CD14-positive monocyte (primary cell): ENCODE results near the gene MRPL41. TPM values are rescaled to one million over a fixed set of nuclear protein-coding genes. Genes with fewer than 3 reads are reported as not detected.

Experiments
- DNase-seq, 3 donors: peaks; one replicate each; pipeline ENCODE4 v3.0.0-alpha.2; 2011 to 2022
- H2AFZ ChIP-seq: 2 replicates; pipeline ENCODE4 v1.6.0; 2012; ENCODE audit warnings: mild to moderate bottlenecking, low read depth, low read length, inconsistent platforms; ENCODE audit not compliant: insufficient read depth, poor library complexity, severe bottlenecking
- H3K27ac ChIP-seq, 2 donors: 1 replicate in 1 of 2; 2 replicates in 1 of 2; pipeline ENCODE4 v1.5.1; 2012 to 2013; ENCODE audit warnings: low read length in 2 of 2, control low read depth in 1 of 2, inconsistent platforms in 1 of 2, low read depth in 1 of 2, mild to moderate bottlenecking in 1 of 2
- H3K27me3 ChIP-seq, 2 donors: one replicate each; pipeline versions ENCODE4 v1.6.0 to v1.6.1; 2011 to 2013; ENCODE audit warnings: low read length in 2 of 2; ENCODE audit not compliant: control insufficient read depth in 2 of 2, insufficient read depth in 2 of 2
- H3K36me3 ChIP-seq, 2 donors: replicated peaks in 1 of 2; 1 replicate in 1 of 2; 2 replicates in 1 of 2; pipeline versions ENCODE4 v1.5.1 to v1.6.1; 2012 to 2013; ENCODE audit warnings: low read length in 2 of 2, control low read depth in 1 of 2, inconsistent platforms in 1 of 2, mild to moderate bottlenecking in 1 of 2; ENCODE audit not compliant: insufficient read depth in 2 of 2, control insufficient read depth in 1 of 2
- H3K4me1 ChIP-seq, 2 donors: 1 replicate in 1 of 2; 2 replicates in 1 of 2; pipeline versions ENCODE4 v1.5.1 to v1.6.1; 2012 to 2013; ENCODE audit warnings: low read length in 2 of 2, control low read depth in 1 of 2, inconsistent platforms in 1 of 2, mild to moderate bottlenecking in 1 of 2, moderate library complexity in 1 of 2; ENCODE audit not compliant: insufficient read depth in 2 of 2, control insufficient read depth in 1 of 2
- H3K4me2 ChIP-seq: replicated peaks from 2 replicates; pipeline ENCODE3; 2012; ENCODE audit warnings: low read length, moderate library complexity, mild to moderate bottlenecking; ENCODE audit not compliant: poor library complexity, severe bottlenecking; ENCODE audit errors: extremely low read depth
- H3K4me3 ChIP-seq, 3 experiments: fragments of 200-600 bp in 1 of 3; sonication (generic) in 1 of 3; replicated peaks in 1 of 3; 1 replicate in 2 of 3; 2 replicates in 1 of 3; pipeline ENCODE4 v1.5.1; 2011 to 2013; ENCODE audit warnings: low read length in 3 of 3, mild to moderate bottlenecking in 3 of 3, control low read depth in 2 of 3, low read depth in 2 of 3, inconsistent platforms in 1 of 3, moderate library complexity in 1 of 3
- H3K79me2 ChIP-seq: 2 replicates; pipeline ENCODE4 v1.6.0; 2012; ENCODE audit warnings: mild to moderate bottlenecking, control low read depth, inconsistent platforms, low read length, moderate library complexity; ENCODE audit not compliant: insufficient read depth
- H3K9ac ChIP-seq: 2 replicates; pipeline ENCODE4 v1.6.0; 2017; ENCODE audit warnings: low read length, mild to moderate bottlenecking; ENCODE audit not compliant: insufficient read depth, poor library complexity, severe bottlenecking
- H3K9me3 ChIP-seq, 2 donors: replicated peaks in 1 of 2; 1 replicate in 1 of 2; 2 replicates in 1 of 2; pipeline versions ENCODE4 v1.5.1 to v1.6.1; 2012 to 2013; ENCODE audit warnings: low read length in 2 of 2, control low read depth in 1 of 2; ENCODE audit not compliant: control insufficient read depth in 1 of 2, insufficient read depth in 1 of 2
- H4K20me1 ChIP-seq: 2 replicates; pipeline ENCODE4 v1.6.0; 2012; ENCODE audit warnings: mild to moderate bottlenecking, low read length, control low read depth, moderate library complexity; ENCODE audit not compliant: insufficient read depth
- H3K27ac Mint-ChIP-seq, 7 donors: one replicate each; pipeline ENCODE4 v1.8.0; 2020; ENCODE audit warnings: mild to moderate bottlenecking in 7 of 7, mixed read lengths in 7 of 7, moderate library complexity in 6 of 7, inconsistent platforms in 2 of 7
- H3K27me3 Mint-ChIP-seq, 3 donors: one replicate each; pipeline ENCODE4 v1.8.0; 2021 to 2022; ENCODE audit warnings: low read depth in 3 of 3, mild to moderate bottlenecking in 3 of 3, mixed read lengths in 3 of 3, moderate library complexity in 3 of 3, inconsistent platforms in 1 of 3
- H3K36me3 Mint-ChIP-seq, 2 donors: one replicate each; pipeline ENCODE4 v1.8.0; 2020; ENCODE audit warnings: mixed read lengths in 2 of 2, inconsistent platforms in 1 of 2, mild to moderate bottlenecking in 1 of 2
- H3K4me1 Mint-ChIP-seq: one replicate; pipeline ENCODE4 v1.8.0; 2020; ENCODE audit warnings: mild to moderate bottlenecking, mixed read lengths
- H3K4me3 Mint-ChIP-seq, 2 donors: one replicate each; pipeline ENCODE4 v1.8.0; 2020; ENCODE audit warnings: mild to moderate bottlenecking in 2 of 2, mixed read lengths in 2 of 2, moderate library complexity in 1 of 2
- H3K9me3 Mint-ChIP-seq, 7 donors: one replicate each; pipeline ENCODE4 v1.8.0; 2020 to 2022; ENCODE audit warnings: mixed read lengths in 7 of 7, mild to moderate bottlenecking in 6 of 7, moderate library complexity in 6 of 7, inconsistent platforms in 2 of 7
- WGBS: methylation state at CpG from one replicate; pipeline ENCODE4 v1.1.5; 2013; ENCODE audit warnings: missing lambda C conversion rate; ENCODE audit not compliant: insufficient coverage; 5-methylcytosine and 5-hydroxymethylcytosine counted together
- intact Hi-C, 2 donors: fragments of 100-400 bp; cut with micrococcal nuclease; formaldehyde crosslinking; loops; one replicate each; pipeline versions ENCODE4 v1.15.0 to v1.15.1; 2023
- polyA plus RNA-seq, 3 donors: library from polyadenylated mRNA; depleted of rRNA in 1 of 3; unstranded in 2 of 3; stranded (reverse) in 1 of 3; fragments of 300-500 nt in 2 of 3; fragments of >200 nt in 1 of 3; fragmentation: Illumina TruSeq in 2 of 3; gene quantifications; 1 replicate in 2 of 3; 2 replicates in 1 of 3; pipeline ENCODE4 v1.2.3, GENCODE V29; 2012 to 2021
- TF ChIP-seq, protein P1 (sequence below): fragments of 200-600 bp; IDR thresholded peaks from one replicate; pipeline ENCODE4 v1.8.0; 2022; ENCODE audit warnings: antibody characterized with exemption, mild to moderate bottlenecking

Gene MRPL41
- polyA plus RNA-seq, 3 donors = 17.3 to 49.4 (median 33.2) TPM

DNA sequence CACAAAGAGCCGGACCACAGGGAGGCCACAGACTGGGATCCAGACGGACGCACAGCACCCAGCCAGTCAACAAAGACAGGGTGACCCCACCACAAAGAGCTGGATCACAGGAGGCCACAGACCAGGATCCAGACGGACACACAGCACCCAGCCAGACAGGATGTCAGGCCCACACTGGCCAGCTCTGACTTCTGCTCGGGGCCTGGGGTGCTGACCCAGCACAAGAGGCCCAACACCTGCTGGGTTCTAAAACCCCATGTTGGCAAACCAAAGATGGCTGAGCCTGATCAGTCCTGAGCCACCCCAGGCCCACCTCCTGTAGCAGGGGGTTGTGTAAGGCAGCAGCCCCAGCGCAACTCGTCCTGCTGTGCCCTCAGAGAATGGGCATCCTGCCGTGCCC is 32.3 kb downstream of the MRPL41 start:
- no peak for DNase-seq
- Mint-ChIP-seq H3K9me3 (no peaks in the 10 kb centered on the region), H3K27ac (no peak overlapping the region), H3K4me1 (peaks cover 5% of the 10 kb centered on the region), H3K36me3 (peaks cover 50 to 61% of the 10 kb centered on the region in 2 donors), H3K27me3 (peaks cover 0 to 2% (median 2%) of the 10 kb centered on the region in 3 donors), H3K4me3 (no peak overlapping the region)
- H3K36me3 ChIP-seq = peaks cover 30 to 50% of the 10 kb centered on the region in 2 donors
- H3K9ac ChIP-seq = no peak overlapping the region
- peaks cover 4% of the 10 kb centered on the region for H3K79me2 ChIP-seq
- H3K27me3 ChIP-seq = no peaks in the 10 kb centered on the region
- 89% methylated on average over 6 of the region's 8 CpGs for WGBS
- no peak overlapping the region for H3K4me2 ChIP-seq
- no peak overlapping the region for H3K27ac ChIP-seq
- no peaks in the 10 kb centered on the region for H3K9me3 ChIP-seq
- intact Hi-C loops = no loop called here
- H3K4me1 ChIP-seq = peaks cover 5 to 6% of the 10 kb centered on the region in 2 donors
- no peak overlapping the region for H3K4me3 ChIP-seq
- H2AFZ ChIP-seq = no peak overlapping the region
- peaks cover 1% of the 10 kb centered on the region for H4K20me1 ChIP-seq
- TF ChIP-seq, protein P1, sequence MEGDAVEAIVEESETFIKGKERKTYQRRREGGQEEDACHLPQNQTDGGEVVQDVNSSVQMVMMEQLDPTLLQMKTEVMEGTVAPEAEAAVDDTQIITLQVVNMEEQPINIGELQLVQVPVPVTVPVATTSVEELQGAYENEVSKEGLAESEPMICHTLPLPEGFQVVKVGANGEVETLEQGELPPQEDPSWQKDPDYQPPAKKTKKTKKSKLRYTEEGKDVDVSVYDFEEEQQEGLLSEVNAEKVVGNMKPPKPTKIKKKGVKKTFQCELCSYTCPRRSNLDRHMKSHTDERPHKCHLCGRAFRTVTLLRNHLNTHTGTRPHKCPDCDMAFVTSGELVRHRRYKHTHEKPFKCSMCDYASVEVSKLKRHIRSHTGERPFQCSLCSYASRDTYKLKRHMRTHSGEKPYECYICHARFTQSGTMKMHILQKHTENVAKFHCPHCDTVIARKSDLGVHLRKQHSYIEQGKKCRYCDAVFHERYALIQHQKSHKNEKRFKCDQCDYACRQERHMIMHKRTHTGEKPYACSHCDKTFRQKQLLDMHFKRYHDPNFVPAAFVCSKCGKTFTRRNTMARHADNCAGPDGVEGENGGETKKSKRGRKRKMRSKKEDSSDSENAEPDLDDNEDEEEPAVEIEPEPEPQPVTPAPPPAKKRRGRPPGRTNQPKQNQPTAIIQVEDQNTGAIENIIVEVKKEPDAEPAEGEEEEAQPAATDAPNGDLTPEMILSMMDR = no peak

DNA sequence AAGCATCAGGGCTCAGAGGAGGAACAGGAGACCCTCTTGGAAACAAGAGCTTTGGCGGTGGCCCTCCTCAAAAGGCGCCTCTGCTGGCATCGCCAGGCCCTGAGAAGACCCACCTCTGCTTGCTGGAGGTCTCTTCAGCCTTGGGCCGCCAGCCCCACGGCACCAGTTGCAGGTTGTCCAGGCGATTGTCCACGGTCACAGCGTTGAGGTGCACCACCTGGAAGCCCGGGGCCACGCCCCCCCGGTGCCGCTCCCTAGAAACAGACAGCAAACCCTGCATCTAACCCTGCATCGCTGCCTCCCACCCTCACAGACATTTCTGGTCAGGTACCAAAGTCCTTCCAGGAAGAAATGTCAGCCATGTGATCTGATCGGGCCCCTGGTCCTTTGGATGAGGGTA is 35.2 kb downstream of the MRPL41 start:
- no peak overlapping the region for H3K27ac Mint-ChIP-seq
- Histone ChIP-seq H3K4me1 (peaks cover 17 to 22% of the 10 kb centered on the region in 2 donors), H3K27ac (no peak overlapping the region), H3K27me3 (no peaks in the 10 kb centered on the region), H3K36me3 (peaks cover 30 to 50% of the 10 kb centered on the region in 2 donors), H3K4me3 (no peak overlapping the region), H3K79me2 (peaks cover 13% of the 10 kb centered on the region), H3K9me3 (no peaks in the 10 kb centered on the region), H4K20me1 (peaks cover 8% of the 10 kb centered on the region), H3K4me2 (no peak overlapping the region), H3K9ac (no peak overlapping the region), H2AFZ (no peak overlapping the region)
- peaks cover 47 to 57% of the 10 kb centered on the region in 2 donors for H3K36me3 Mint-ChIP-seq
- H3K9me3 Mint-ChIP-seq = peaks cover 0 to 2% (median 0%) of the 10 kb centered on the region in 7 donors
- peaks cover 12% of the 10 kb centered on the region for H3K4me1 Mint-ChIP-seq
- 97% methylated on average over 13 of the region's 14 CpGs for WGBS
- H3K27me3 Mint-ChIP-seq = peaks cover 0 to 3% (median 0%) of the 10 kb centered on the region in 3 donors
- no peak overlapping the region for H3K4me3 Mint-ChIP-seq
- no peak for DNase-seq
- TF ChIP-seq, protein P1 = no peak
- intact Hi-C loops = no loop called here
